Measurements from ENCODE around the gene ALDH3B2.
"Not testable (repeated sequence)": the region's sequence is repeated elsewhere in the genome, so short reads cannot be mapped to it uniquely, and the experiment has no call there.

The ALDH3B2 gene

DNA sequence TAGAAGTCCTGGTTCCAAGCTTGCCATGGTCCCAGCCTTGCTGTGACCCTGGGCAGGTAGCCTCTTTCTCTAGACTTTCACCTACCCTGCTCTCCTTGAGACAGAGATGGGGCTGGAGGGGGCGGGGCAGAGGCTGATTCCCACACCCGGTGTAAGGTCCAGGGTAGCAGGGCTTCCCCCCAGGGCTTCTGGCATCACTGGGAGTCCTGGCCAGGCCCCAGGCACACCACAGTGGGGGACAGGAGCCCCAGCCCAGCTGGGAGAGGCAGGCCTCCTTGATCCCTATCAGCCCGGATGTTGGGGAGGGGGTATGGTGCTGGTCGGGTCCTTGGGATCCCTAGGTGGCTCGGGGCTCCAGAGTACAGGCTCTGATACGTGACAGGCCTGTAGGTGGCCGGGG, 43.0 kb downstream of the ALDH3B2 start:
- no peak overlapping the region for H3K4me3 ChIP-seq (ENCODE audit: low read depth, low read length)

DNA sequence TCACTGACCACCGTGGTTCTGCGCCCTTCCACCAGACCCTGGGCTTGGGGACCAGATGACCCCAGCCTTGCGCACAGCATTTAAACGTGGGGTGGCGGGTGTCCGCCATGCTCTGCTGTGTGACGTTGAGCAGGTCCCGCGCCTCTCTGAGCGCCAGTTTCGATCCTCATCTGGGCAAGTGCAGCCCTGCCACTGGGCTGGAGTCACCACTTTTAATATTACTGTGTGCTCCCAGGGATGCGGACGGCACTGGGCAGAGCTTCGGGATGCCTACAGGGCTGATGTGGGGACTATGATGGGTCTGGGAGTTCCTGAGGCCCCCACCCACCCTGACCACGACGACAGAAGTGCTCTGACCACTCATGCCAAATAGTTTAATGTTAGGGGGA, 43.5 kb downstream of the ALDH3B2 start:
- H3K4me3 ChIP-seq (ENCODE audit: low read depth, low read length), result peak overlapping the region; percentile 69

DNA sequence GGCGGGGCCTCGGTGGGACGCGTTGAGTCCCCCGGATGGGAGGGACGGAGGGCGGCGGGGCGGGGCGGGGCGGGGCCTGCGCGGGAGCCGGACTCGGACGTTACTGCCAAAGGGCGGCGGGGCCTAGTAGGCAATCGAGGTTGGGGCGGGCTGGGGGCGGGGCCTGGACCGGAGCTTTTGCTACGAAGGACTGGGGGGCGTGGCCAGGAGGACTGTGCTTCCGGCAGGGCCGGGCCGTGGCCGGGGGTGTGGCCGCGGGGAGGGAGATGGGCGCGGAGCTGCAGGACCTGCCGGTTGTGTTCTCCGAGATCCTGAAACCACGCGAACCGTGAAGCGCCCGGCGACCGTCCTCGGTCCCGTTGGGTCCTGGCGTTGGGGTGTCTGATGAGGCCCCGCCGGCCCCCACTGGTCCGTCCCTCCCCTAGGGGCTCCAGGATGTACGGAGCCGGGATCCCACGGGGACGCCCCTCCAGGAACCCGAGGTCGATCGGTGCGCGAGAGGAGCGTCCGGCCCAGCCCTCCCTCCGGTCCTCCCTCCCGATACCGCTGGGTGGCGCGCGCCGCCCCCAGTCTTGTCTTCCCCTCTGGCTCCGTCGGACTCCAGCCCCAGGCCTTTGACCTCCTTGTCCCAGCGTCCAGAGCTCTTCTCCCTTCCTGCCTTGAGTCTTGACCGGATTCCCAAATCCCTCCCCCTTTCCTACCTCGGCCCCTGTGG, 44.0 kb downstream of the ALDH3B2 start:
- peak overlapping the region; percentile 69 for H3K4me3 ChIP-seq (ENCODE audit: low read depth, low read length)

DNA sequence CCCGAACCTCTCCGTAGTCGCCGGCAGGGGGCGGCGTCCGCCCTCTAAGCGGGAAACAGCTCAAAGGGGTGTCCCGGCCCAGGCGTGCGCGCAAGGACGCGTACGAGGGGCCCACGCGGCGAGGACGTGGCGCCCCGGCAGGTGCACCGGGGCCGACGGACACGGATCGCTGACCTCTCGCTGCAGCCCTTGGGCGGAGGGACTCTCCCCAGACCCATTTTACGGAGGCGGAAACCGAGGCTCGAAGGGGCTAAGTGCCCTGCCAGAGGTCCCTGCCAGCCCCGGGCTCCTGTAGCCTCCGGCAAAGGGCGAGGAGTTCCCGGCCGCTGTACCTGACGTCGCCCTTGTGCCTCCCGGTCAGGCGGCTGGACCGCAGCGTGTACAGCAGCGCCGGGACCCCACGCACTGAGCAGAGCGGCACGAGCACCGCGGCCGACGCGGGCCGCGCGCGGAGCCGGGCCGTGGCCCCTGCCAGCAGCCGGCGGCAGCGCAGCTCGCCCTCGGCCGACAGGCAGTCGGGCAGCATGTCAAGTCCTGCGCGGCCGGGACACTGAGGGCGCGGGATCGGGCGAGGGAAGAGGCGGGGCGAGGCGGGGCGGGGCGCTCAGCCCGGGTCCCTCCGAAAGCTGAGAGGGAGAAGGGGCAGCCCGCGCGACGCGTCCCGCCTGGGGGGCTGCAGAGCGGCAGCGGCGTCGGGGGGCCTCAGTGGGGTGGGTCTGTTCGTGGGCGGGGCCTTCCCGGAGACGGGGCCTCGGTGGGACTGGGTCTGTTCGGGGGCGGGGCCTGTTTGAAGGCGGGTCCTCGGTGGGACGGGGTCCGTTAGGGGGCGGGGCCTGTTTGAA, 44.8 kb downstream of the ALDH3B2 start, which contains the start of gene NUDT8:
Gene NUDT8 (minus strand): TSS at position 552 of the 842 bp plus-strand sequence. CDS start 26 bp downstream, at position 526.
- H3K4me3 ChIP-seq (ENCODE audit: low read depth, low read length), result peak within 1 kb of the TSS; percentile 69

DNA sequence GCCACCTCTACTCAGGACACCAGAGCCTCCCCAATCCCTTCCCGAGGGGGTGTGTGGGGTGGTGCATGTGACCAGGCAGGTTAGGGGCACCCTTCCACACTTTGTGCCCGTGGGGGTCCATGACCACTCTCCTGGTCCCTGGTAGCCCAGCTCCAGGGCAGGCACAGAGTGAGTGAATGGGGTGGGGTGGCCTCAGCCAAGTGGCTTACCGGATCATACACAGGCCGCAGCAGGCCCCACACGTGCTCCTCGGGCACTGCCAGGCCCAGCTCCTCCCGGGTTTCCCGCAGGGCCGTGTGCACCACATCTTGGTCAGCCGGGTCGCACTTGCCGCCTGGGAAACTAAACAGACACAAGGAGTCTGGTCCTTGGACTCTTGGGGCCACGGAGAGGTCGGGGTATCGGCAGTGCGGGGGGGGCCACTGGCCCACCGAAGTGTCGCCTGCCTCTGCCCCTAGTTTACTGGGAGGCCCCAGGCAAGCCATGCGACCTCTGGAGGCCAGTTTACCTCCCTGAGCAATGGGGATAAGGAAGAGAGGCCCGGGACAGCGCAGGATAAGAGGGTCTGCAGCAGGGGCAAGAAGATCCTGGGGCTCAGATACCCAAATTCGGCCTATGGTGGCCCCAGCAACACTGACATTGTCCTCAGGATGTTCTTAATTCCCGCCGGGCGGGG, 45.6 kb downstream of the ALDH3B2 start:
- H3K4me3 ChIP-seq (ENCODE audit: low read depth, low read length), result peak overlapping the region; percentile 45

- H3K4me3 ChIP-seq (ENCODE audit: low read depth, low read length), result no peak overlapping the region
Observed at GRCh38 chr11:67627812-67628624, 46.4 kb downstream of the ALDH3B2 start.

DNA sequence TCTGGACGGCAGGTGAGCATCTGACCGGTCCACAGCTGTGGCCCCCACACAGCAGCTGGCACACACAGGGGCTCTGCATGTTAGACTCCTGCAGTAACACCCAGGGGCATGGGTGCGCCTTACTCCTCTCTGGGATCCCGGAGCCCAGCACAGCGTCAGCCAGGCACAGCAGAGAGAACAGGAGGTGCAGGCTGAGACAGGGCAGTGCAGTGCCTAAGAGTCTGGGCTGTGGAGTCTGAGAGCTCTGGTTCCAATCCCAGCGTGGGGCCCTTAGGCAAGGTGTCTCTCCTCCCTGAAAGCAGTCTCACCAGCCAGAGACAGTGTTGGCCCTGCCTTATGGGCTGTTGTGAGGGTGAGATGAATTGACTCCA, 47.0 kb downstream of the ALDH3B2 start:
- H3K4me3 ChIP-seq (ENCODE audit: low read depth, low read length), result no peak overlapping the region

DNA sequence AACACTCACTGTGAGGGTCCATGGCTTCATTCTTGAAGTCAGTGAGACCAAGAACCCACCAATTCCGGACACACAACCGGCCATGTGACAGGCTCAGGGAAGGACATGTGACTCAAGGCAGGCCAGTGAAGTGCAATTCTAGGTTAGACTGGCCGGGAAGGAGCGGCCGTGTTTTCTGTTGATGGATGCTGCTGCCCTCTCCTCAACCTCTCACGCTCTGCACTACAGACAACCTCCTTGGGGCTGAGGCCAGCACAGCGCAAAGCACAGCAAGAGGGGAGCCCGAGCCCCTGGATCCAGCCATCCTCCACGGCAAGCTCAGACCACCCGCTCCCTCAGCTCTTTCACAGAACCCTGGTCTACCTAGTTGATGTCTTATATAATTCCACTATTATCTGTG, 47.5 kb downstream of the ALDH3B2 start:
- no peak overlapping the region for H3K4me3 ChIP-seq (ENCODE audit: low read depth, low read length)

- not testable (repeated sequence) for H3K4me3 ChIP-seq (ENCODE audit: low read depth, low read length)
Observed at GRCh38 chr11:67626131-67626833, 48.1 kb downstream of the ALDH3B2 start.

DNA sequence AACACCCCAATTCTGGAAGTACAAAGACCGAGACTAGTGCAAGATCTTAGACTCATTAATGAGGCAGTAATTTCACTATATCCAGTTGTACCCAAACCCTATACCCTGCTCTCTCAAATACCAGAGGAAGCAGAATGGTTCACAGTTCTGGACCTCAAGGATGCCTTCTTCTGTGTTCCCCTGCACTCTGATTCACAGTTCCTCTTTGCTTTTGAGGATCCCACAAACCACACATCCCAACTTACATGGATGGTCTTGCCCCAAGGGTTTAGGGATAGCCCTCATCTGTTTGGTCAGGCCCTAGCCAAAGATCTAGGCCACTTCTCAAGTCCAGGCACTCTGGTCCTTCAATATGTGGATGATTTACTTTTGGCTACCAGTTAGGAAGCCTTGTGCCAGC, 50.6 kb downstream of the ALDH3B2 start:
- H3K4me3 ChIP-seq (ENCODE audit: low read depth, low read length), result not testable (repeated sequence)

DNA sequence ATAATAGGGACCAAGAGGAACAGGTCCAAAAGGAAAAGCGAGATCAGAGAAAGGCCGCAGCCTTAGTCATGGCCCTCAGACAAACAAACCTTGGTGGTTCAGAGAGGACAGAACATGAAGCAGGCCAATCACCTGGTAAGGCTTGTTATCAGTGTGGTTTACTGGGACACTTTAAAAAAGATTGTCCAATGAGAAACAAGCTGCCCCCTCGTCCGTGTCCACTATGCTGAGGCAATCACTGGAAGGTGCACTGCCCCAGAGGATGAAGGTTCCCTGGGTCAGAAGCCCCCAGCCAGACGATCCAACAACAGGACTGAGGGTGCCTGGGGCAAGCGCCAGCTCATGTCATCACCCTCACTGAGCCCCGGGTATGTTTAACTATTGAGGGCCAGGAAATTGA, 51.5 kb downstream of the ALDH3B2 start:
- H3K4me3 ChIP-seq (ENCODE audit: low read depth, low read length), result not testable (repeated sequence)

DNA sequence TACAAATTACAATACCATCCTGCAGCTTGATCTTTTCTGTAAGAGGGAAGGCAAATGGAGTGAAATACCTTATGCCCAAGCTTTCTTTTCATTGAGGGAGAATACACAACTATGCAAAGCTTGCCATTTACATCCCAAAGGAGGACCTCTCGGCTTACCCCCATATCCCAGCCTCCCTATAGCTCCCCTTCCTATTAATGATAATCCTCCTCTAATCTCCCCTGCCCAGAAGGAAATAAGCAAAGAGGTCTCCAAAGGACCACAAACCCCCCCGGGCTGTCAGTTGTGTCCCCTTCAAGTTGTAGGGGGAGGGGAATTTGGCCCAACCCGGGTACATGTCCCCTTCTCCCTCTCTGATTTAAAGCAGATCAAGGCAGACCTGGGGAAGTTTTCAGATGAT, 52.5 kb downstream of the ALDH3B2 start:
- H3K4me3 ChIP-seq (ENCODE audit: low read depth, low read length), result peak overlapping the region; percentile 72

- H3K4me3 ChIP-seq (ENCODE audit: low read depth, low read length), result peak overlapping the region; percentile 72
Observed at GRCh38 chr11:67620621-67621020, 53.8 kb downstream of the ALDH3B2 start.

GRCh38 chr11:67619683-67620618, 54.5 kb downstream of the ALDH3B2 start:
- H3K4me3 ChIP-seq (ENCODE audit: low read depth, low read length), result peak overlapping the region; percentile 72

GRCh38 chr11:67618901-67619659, 55.3 kb downstream of the ALDH3B2 start:
- not testable (repeated sequence) for H3K4me3 ChIP-seq (ENCODE audit: low read depth, low read length)

DNA sequence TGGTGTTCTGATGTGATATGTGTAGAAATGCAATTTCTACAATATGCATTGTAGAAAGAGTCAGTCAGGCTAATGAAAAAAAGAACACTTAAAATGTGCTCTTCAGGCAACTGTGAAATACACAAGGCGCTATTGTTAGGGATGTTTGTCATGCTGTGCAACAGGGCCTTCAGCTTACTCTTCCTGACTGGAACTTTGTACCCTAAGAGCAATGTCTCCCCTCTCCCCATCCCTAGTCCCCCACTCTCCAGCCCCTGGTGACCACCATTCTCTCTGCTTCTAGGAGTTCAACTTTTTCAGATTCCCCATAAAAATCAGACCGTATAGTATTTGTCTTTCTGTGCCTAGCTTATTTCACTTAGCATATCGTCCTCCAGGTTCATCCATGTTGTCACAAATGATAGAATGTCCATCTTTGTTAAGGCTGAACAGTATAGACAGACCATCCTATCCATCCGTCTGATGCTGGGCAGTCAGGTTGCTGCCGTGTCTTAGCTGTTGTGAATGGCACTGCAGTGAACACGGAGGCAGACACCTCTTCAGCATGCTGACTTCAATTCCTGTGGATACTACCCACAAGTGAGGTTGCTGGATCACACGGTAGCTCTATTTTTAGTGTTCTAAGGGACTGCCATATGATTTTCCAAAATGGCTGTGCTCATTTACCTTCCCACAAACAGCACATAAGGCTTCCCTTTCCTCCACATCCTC, 57.0 kb downstream of the ALDH3B2 start:
- no peak overlapping the region for H3K4me3 ChIP-seq (ENCODE audit: low read depth, low read length)

DNA sequence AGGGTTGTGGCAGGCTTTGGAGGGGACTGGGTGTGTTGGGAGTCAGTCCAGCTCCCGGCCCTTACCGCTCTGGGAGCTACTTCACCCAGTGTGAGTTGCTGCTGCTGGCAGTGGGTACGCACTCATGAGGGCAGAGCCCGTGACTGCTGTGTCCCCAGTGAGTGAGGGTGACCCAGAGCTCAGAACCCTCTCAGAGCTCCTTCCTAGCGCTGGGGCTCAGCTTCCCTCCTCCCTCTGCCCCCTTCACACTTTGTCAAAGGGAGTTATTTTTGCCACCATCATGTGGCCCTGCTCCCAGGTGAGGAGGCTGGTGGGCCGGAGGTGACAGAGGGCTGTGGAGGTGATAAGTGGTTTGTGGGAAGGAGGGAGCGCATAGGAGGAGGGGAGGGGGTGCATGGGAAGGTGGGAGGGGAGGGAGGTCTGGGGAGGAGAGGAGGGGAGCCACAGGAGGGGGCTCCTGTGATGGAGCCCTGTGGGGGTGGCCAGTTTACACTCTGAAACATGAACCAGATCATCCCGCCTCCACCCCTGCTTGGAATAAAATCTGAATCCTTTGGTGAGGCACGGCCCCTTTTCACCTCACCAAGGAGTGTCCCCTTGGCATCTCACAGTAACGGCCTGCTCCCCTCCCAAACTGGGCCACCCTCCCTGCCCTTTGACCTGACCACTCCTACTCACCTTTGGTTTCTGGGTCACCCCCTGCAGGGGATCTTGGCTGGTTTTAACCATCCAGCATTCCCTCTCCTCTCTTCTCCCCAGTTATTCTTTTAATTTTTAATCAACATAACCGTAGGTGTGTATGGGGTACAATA, 57.8 kb downstream of the ALDH3B2 start:
- H3K4me3 ChIP-seq (ENCODE audit: low read depth, low read length), result no peak overlapping the region

Data from iPS-11a (cell line).